Endometrial microvascular endothelial cells (primary cell): ENCODE measurements around the gene LDHAL6A. TPM values are rescaled to one million over a fixed set of nuclear protein-coding genes. Genes with fewer than 3 reads are reported as not detected.

Experiments
- total RNA-seq: library from RNA; depleted of rRNA; stranded (reverse); fragments of >200 nt; gene quantifications from one replicate; pipeline ENCODE4 v1.2.3, GENCODE V29; 2015; ENCODE audit errors: inconsistent ontology term

The LDHAL6A gene
- total RNA-seq, 1 donor from 2014 or later, result not detected

Other genes starting within 250 kb of the LDHAL6A start
- not detected for gene SAA4, start 219.1 kb upstream of the LDHAL6A start, total RNA-seq
- not detected for gene SAA2, start 207.2 kb upstream of the LDHAL6A start, total RNA-seq
- gene SAA1, start 189.6 kb upstream of the LDHAL6A start, total RNA-seq, result not detected
- gene HPS5, start 133.7 kb upstream of the LDHAL6A start, total RNA-seq, result 19.1 TPM
- 64.0 TPM for gene GTF2H1, start 133.3 kb upstream of the LDHAL6A start, total RNA-seq
- 1,100 TPM for gene LDHA, start 61.3 kb upstream of the LDHAL6A start, total RNA-seq
- not detected for gene LDHC, start 43.5 kb upstream of the LDHAL6A start, total RNA-seq
- gene TSG101, start 71.1 kb downstream of the LDHAL6A start, total RNA-seq, result 81.1 TPM
- 26.8 TPM for gene UEVLD, start 132.9 kb downstream of the LDHAL6A start, total RNA-seq
- 1.1 TPM for gene MISFA, start 143.9 kb downstream of the LDHAL6A start, total RNA-seq
- gene SPTY2D1, start 178.5 kb downstream of the LDHAL6A start, total RNA-seq, result 16.8 TPM
- 0.46 TPM for gene TMEM86A, start 242.9 kb downstream of the LDHAL6A start, total RNA-seq